MM.1S (cell line): ENCODE data around the gene ZBTB7C.

Source experiments
- EZH2phosphoT487 ChIP-seq: fragments of 300-600 bp; sonication (generic); IDR thresholded peaks from 2 replicates; pipeline ENCODE4 v1.6.1; 2018; ENCODE audit warnings: antibody characterized with exemption, low read length
- TF ChIP-seq, protein P1 (sequence below): fragments of 300-600 bp; sonication (generic); IDR thresholded peaks from 2 replicates; pipeline ENCODE4 v1.5.1; 2016; ENCODE audit warnings: antibody characterized with exemption, low read length, mixed read lengths

DNA sequence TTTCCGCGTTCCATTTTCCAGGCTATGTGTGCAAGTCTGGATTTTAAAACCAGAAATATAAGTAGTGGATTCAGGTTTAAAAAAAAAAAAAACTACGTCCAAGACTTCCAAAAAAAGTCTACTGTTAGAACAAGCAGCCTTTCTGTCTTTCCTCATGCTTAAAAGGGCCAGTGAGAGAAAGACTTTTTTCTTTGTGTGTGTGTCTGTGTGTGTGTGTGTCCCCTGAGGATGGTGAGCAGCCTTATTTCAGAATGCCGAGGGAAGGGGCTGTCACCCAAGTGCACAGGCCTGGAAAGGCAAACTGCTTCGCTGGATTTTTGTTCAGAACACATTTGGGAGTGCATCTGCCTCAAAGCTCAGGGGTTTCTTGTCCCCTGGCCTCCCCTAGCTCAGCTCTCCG, 98.8 kb downstream of the ZBTB7C start:
- no peak for TF ChIP-seq EZH2phosphoT487
- TF ChIP-seq, protein P1, sequence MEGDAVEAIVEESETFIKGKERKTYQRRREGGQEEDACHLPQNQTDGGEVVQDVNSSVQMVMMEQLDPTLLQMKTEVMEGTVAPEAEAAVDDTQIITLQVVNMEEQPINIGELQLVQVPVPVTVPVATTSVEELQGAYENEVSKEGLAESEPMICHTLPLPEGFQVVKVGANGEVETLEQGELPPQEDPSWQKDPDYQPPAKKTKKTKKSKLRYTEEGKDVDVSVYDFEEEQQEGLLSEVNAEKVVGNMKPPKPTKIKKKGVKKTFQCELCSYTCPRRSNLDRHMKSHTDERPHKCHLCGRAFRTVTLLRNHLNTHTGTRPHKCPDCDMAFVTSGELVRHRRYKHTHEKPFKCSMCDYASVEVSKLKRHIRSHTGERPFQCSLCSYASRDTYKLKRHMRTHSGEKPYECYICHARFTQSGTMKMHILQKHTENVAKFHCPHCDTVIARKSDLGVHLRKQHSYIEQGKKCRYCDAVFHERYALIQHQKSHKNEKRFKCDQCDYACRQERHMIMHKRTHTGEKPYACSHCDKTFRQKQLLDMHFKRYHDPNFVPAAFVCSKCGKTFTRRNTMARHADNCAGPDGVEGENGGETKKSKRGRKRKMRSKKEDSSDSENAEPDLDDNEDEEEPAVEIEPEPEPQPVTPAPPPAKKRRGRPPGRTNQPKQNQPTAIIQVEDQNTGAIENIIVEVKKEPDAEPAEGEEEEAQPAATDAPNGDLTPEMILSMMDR = no peak
